Activated gamma-delta T cell (primary cell): ENCODE measurements around the gene WASHC4.

ENCODE experiments used
- DNase-seq: peaks from one replicate; lab custom pipeline; 2025; lab: John Stamatoyannopoulos, UW

The WASHC4 gene

DNA sequence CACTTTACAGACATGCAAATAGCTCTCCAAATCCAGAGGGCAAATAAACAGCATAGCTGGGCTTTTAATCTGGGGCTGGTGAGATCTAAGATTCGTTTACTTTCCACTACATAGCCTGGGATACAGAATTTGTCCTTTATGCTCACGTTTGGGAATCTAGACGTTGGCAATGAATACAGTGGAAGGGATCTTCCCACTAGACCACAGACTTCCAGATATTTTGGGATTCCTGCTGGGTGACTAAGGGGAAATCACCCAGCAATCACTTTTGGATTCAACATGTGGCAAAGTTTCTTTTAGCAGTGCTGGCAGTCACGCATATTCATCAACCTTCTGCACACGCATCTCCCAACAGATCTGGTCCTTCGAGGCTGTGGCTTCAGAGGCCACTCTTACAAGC lies 104.9 kb downstream of the WASHC4 start:
- no peak for DNase-seq

DNA sequence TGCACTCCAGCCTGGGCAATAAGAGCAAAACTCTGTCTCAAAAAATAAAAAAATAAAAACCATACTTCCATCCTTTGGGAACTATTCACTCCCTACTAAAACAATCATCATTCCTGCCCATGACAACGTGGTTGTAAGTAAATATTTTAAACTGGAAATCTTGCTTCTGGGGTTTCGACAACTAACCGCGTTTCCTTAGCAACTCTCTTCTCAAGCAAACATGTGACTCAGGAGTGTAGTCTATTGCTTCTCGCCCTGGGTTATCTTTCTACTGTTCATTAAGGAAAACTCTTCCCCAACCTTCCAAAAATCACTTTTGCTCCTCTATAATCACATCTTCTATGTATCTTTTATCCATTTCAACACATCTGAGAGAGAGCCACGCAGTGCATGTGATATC lies 106.6 kb downstream of the WASHC4 start:
- DNase-seq: no peak

DNA sequence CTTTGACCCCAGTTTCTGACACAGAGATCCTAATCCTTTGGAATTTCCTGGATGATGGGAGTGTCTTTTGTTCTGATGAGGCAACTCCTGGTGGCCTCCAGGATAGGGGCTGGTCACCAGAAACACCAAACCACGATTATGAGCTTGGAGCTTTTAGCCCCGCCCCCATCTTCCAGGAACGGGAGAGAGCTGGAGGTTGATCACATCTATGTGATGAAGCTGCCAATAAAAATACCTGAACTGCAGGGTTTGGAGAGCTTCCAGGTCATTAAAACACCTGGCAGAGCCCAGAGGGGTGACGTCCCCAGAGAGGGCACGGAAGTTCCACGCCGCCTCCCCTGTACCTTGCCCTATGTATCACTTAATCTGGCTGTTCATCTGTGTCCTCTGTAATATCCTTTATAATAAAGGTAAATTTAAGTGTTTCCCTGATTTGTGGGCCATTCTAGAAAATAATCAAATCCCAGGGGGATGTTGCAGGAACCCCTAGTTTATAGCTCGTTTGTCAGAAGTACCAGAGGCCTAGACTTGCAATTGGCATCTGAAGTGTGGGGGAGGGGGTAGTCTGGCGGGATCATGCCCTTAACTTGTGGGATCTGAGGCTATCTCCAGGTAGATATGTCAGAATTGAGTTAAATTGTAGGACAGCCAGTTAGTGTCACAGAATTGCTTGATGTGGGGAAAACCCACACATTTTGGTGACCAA lies 107.3 kb downstream of the WASHC4 start:
- DNase-seq: no peak

DNA sequence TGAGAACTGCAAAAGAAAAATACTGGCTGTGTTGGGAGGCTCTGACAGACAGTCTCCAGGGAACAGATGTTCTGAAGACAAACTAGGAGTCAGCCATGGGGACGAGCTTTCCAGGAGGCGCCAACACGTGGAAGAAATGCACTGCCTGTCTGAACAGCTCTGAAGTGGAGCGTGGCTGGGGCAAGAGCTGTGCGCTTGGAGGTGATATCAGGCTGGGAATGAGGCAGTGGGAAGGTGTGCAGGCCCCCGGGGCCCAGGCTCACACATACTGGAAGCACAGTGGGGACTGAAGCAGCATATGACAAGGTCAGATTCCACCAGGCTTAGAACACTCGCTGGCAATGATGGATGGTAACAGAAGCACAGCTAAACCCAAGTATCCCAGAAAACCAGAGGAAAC lies 110.9 kb downstream of the WASHC4 start:
- DNase-seq: no peak
